HepG2 (cell line): Measurements from ENCODE around the gene RPL4. TPM values are rescaled to one million over a fixed set of nuclear protein-coding genes. Genes with fewer than 3 reads are reported as not detected.

ENCODE experiments used
- BORCS8-MEF2B ChIP-seq: sonication (generic); formaldehyde crosslinking; IDR thresholded peaks from 2 replicates; pipeline ENCODE4 v1.8.0; 2022; ENCODE audit warnings: mild to moderate bottlenecking, missing genetic modification reagents
- CREB1 ChIP-seq, 2 experiments: fragments of 450-650 bp in 1 of 2; IDR thresholded peaks; 2 replicates each; pipeline ENCODE4 v1.6.1; 2016 to 2017; ENCODE audit warnings: control low read depth in 1 of 2, mild to moderate bottlenecking in 1 of 2, missing compliant biosample characterization in 1 of 2, missing genetic modification characterization in 1 of 2
- KLF15 ChIP-seq: sonication (generic); formaldehyde crosslinking; IDR thresholded peaks from 2 replicates; pipeline ENCODE4 v1.8.1; 2023; ENCODE audit warnings: borderline replicate concordance, mild to moderate bottlenecking, inconsistent platforms, missing genetic modification reagents, mixed read lengths
- POLR2A ChIP-seq, 2 experiments: IDR thresholded peaks; 2 replicates each; pipeline ENCODE4 v1.6.1; 2011; ENCODE audit warnings: low read depth in 2 of 2, low read length in 2 of 2, mild to moderate bottlenecking in 1 of 2, moderate library complexity in 1 of 2; ENCODE audit not compliant: insufficient read depth in 1 of 2
- RFX5 ChIP-seq: IDR thresholded peaks from 2 replicates; pipeline ENCODE4 v1.6.1; 2011; ENCODE audit warnings: low read depth, low read length, improper control_type of control experiment
- SIX4 ChIP-seq: sonication (generic); formaldehyde crosslinking; IDR thresholded peaks from 2 replicates; pipeline ENCODE4 v1.4.0; 2020; ENCODE audit warnings: missing genetic modification reagents
- SRY ChIP-seq: sonication (generic); formaldehyde crosslinking; IDR thresholded peaks from 2 replicates; pipeline ENCODE4 v1.8.0; 2022; ENCODE audit warnings: mild to moderate bottlenecking, missing genetic modification reagents
- STAT6 ChIP-seq: sonication (generic); formaldehyde crosslinking; IDR thresholded peaks from 2 replicates; pipeline ENCODE4 v1.4.0; 2020; ENCODE audit warnings: missing genetic modification reagents, mild to moderate bottlenecking, borderline replicate concordance
- ZNF609 ChIP-seq: sonication (generic); formaldehyde crosslinking; IDR thresholded peaks from 2 replicates; pipeline ENCODE4 v1.4.0; 2020; ENCODE audit warnings: mild to moderate bottlenecking, missing genetic modification reagents, borderline replicate concordance
- polyA plus RNA-seq, 8 experiments: library from polyadenylated mRNA; depleted of rRNA in 3 of 8; stranded (reverse) in 7 of 8; unstranded in 1 of 8; fragments of >200 nt; fragmentation: Illumina TruSeq in 4 of 8; extraction: Trizol in 4 of 8; gene quantifications; 2 replicates each; pipeline versions ENCODE4 v1.2.1 to v1.2.3, GENCODE V29; 2011 to 2016; ENCODE audit warnings: low read depth in 4 of 8, missing spikeins in 1 of 8, mixed read lengths in 1 of 8; ENCODE audit not compliant: insufficient read depth in 1 of 8
- total RNA-seq, 5 experiments: library from RNA; depleted of rRNA; stranded (reverse); fragments of >200 nt; fragmentation: Illumina TruSeq; extraction: Trizol; gene quantifications; 2 replicates each; pipeline ENCODE4 v1.2.3, GENCODE V29; 2016; ENCODE audit warnings: low read depth in 1 of 5
- TF ChIP-seq, protein P1 (sequence below): sonication (generic); formaldehyde crosslinking; IDR thresholded peaks from 2 replicates; pipeline ENCODE4 v1.5.0; 2020; ENCODE audit warnings: mild to moderate bottlenecking, missing genetic modification reagents, borderline replicate concordance

Gene RPL4
- total and polyA plus RNA-seq, 2 of the 13 experiments (the other 11 are each of a cell fraction or from before 2014, with no cell fraction given): 3,630 to 3,960 TPM

GRCh38 chr15:66504563-66505429 is at the start of gene RPL4, which contains the start of gene ZWILCH (continued):
- peak; percentile 94 to 96 for TF ChIP-seq POLR2A (IDR thresholded peaks at IDR 0.05; ENCODE audit: insufficient read depth in 1 of 2, low read depth in 2 of 2, low read length in 2 of 2)
- TF ChIP-seq BORCS8-MEF2B (CRISPR knock-in tag): 0 out of 2 replicates have a peak, but pooled peaks have one; percentile 43
- no peak for TF ChIP-seq KLF15 (CRISPR knock-in tag)
- TF ChIP-seq STAT6 (CRISPR knock-in tag): no peak
- no peak for TF ChIP-seq SIX4 (CRISPR knock-in tag)
- TF ChIP-seq ZNF609 (CRISPR knock-in tag): no peak; the same call in 1 of the 2 replicates
- no peak for TF ChIP-seq RFX5
- TF ChIP-seq SRY (CRISPR knock-in tag): no peak
- TF ChIP-seq, protein P1, sequence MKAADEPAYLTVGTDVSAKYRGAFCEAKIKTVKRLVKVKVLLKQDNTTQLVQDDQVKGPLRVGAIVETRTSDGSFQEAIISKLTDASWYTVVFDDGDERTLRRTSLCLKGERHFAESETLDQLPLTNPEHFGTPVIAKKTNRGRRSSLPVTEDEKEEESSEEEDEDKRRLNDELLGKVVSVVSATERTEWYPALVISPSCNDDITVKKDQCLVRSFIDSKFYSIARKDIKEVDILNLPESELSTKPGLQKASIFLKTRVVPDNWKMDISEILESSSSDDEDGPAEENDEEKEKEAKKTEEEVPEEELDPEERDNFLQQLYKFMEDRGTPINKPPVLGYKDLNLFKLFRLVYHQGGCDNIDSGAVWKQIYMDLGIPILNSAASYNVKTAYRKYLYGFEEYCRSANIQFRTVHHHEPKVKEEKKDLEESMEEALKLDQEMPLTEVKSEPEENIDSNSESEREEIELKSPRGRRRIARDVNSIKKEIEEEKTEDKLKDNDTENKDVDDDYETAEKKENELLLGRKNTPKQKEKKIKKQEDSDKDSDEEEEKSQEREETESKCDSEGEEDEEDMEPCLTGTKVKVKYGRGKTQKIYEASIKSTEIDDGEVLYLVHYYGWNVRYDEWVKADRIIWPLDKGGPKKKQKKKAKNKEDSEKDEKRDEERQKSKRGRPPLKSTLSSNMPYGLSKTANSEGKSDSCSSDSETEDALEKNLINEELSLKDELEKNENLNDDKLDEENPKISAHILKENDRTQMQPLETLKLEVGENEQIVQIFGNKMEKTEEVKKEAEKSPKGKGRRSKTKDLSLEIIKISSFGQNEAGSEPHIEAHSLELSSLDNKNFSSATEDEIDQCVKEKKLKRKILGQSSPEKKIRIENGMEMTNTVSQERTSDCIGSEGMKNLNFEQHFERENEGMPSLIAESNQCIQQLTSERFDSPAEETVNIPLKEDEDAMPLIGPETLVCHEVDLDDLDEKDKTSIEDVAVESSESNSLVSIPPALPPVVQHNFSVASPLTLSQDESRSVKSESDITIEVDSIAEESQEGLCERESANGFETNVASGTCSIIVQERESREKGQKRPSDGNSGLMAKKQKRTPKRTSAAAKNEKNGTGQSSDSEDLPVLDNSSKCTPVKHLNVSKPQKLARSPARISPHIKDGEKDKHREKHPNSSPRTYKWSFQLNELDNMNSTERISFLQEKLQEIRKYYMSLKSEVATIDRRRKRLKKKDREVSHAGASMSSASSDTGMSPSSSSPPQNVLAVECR: peak; percentile 92
- no peak for TF ChIP-seq CREB1 (IDR thresholded peaks at IDR 0.05)
- TF ChIP-seq CREB1 (CRISPR knock-in tag; IDR thresholded peaks at IDR 0.05): peak; percentile 94
